Measurements from ENCODE around the gene MAN1C1. TPM values are rescaled to one million over a fixed set of nuclear protein-coding genes. Genes with fewer than 3 reads are reported as not detected.

MAN1C1 gene
- total RNA-seq, 1 donor from 2014 or later = 5.4 TPM

DNA sequence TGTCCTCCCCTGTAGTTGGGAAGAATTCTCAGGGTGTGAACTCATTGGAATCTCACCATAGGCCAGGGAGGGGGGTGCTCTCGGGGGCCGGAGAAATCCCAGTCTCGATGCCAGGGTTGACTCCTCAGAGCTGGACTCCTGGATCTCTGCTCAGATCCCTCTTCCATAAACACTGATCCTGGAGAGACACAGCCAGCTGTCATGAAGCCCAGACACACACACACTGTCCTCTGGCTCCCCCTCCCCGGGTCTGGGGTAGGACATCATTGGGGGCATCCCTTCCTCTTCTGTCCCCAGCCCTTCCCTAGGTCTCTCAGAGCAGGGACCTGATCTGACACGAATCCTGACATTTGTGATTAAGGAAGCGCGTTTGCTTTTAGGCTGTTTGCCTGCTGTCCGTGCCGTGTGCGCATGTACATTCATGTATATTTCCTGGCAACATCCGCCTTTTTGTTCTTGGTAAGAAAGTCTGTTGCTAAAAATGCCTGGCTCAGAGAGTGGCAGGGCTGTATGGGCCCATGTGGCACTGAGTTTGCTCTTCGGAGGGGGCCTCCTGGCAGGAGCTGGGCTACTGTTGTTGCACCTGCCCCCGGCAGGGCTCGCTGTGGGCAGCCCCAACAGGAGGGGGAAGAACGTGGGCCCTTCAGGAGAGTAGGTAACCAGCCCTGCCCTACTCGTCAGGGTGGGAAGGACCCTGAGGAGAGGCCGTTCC lies 138.0 kb downstream of the MAN1C1 start:
- Mint-ChIP-seq H3K4me3 (ENCODE audit: unreplicated experiment) (no peak overlapping the region), H3K9me3 (ENCODE audit: unreplicated experiment) (peaks cover 6% of the 10 kb centered on the region), H3K27me3 (ENCODE audit: unreplicated experiment) (peaks cover 3% of the 10 kb centered on the region), H3K4me1 (ENCODE audit: low read depth, unreplicated experiment) (peaks cover 10% of the 10 kb centered on the region), H3K27ac (ENCODE audit: unreplicated experiment) (no peak overlapping the region), H3K36me3 (ENCODE audit: unreplicated experiment) (peaks cover 6% of the 10 kb centered on the region)
- TF ChIP-seq, protein P1, sequence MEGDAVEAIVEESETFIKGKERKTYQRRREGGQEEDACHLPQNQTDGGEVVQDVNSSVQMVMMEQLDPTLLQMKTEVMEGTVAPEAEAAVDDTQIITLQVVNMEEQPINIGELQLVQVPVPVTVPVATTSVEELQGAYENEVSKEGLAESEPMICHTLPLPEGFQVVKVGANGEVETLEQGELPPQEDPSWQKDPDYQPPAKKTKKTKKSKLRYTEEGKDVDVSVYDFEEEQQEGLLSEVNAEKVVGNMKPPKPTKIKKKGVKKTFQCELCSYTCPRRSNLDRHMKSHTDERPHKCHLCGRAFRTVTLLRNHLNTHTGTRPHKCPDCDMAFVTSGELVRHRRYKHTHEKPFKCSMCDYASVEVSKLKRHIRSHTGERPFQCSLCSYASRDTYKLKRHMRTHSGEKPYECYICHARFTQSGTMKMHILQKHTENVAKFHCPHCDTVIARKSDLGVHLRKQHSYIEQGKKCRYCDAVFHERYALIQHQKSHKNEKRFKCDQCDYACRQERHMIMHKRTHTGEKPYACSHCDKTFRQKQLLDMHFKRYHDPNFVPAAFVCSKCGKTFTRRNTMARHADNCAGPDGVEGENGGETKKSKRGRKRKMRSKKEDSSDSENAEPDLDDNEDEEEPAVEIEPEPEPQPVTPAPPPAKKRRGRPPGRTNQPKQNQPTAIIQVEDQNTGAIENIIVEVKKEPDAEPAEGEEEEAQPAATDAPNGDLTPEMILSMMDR (IDR thresholded peaks at IDR 0.05; ENCODE audit: partially characterized antibody, unreplicated experiment) = no peak
- DNase-seq = no peak

DNA sequence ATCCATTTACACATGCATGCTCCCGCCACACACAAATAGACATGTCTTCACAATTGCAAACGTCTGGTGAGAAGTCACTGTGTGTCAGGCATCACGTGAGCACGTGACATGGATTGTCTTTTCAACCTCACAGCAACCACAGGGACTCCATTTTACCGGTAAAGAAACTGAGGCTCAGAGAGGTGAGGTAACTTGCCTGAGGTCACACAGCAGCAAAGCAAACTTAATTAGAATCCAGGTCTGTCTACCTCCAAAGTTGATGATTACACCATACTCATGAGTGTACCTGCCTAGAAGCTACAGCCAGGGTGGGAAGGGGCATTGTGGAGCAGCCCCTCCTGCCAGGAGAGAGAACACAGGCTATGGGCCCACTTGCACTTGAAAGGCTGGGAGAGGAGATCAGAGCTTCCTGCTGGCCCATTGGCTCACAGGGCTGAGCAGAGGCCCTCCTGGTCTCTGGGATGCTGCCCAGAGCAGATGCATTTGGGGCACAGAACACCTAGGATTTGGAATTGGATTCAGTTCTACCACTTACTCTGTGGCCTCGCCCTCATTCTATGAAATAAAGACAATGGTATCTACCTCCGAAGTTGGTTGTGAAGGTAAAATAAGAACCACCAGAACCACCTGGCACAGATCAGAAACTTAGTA lies 139.0 kb downstream of the MAN1C1 start:
- H3K27me3 Mint-ChIP-seq (ENCODE audit: unreplicated experiment) = peaks cover 3% of the 10 kb centered on the region
- H3K36me3 Mint-ChIP-seq (ENCODE audit: unreplicated experiment) = peaks cover 6% of the 10 kb centered on the region
- H3K9me3 Mint-ChIP-seq (ENCODE audit: unreplicated experiment) = peaks cover 6% of the 10 kb centered on the region
- no peak overlapping the region for H3K27ac Mint-ChIP-seq (ENCODE audit: unreplicated experiment)
- no peak for DNase-seq
- TF ChIP-seq, protein P1 (IDR thresholded peaks at IDR 0.05; ENCODE audit: partially characterized antibody, unreplicated experiment) = no peak
- no peak overlapping the region for H3K4me3 Mint-ChIP-seq (ENCODE audit: unreplicated experiment)
- peaks cover 10% of the 10 kb centered on the region for H3K4me1 Mint-ChIP-seq (ENCODE audit: low read depth, unreplicated experiment)

GRCh38 chr1:25756215-25756614 lies 139.6 kb downstream of the MAN1C1 start:
- TF ChIP-seq, protein P1 (IDR thresholded peaks at IDR 0.05; ENCODE audit: partially characterized antibody, unreplicated experiment) = no peak
- Mint-ChIP-seq H3K4me1 (ENCODE audit: low read depth, unreplicated experiment) (peaks cover 10% of the 10 kb centered on the region), H3K36me3 (ENCODE audit: unreplicated experiment) (peaks cover 1% of the 10 kb centered on the region), H3K27me3 (ENCODE audit: unreplicated experiment) (peaks cover 3% of the 10 kb centered on the region), H3K9me3 (ENCODE audit: unreplicated experiment) (peaks cover 2% of the 10 kb centered on the region), H3K4me3 (ENCODE audit: unreplicated experiment) (no peak overlapping the region), H3K27ac (ENCODE audit: unreplicated experiment) (no peak overlapping the region)
- no peak for DNase-seq

- no peaks in the 10 kb centered on the region for H3K36me3 Mint-ChIP-seq (ENCODE audit: unreplicated experiment)
- H3K4me1 Mint-ChIP-seq (ENCODE audit: low read depth, unreplicated experiment) = peaks cover 10% of the 10 kb centered on the region
- peaks cover 2% of the 10 kb centered on the region for H3K9me3 Mint-ChIP-seq (ENCODE audit: unreplicated experiment)
- no peak overlapping the region for H3K4me3 Mint-ChIP-seq (ENCODE audit: unreplicated experiment)
- no peak overlapping the region for H3K27ac Mint-ChIP-seq (ENCODE audit: unreplicated experiment)
- H3K27me3 Mint-ChIP-seq (ENCODE audit: unreplicated experiment) = peaks cover 2% of the 10 kb centered on the region
- TF ChIP-seq, protein P1 (IDR thresholded peaks at IDR 0.05; ENCODE audit: partially characterized antibody, unreplicated experiment) = no peak
- DNase-seq = no peak
Measured at GRCh38 chr1:25757151-25757845, 140.7 kb downstream of the MAN1C1 start.

GRCh38 chr1:25757846-25758185 lies 141.2 kb downstream of the MAN1C1 start:
- Mint-ChIP-seq H3K27me3 (ENCODE audit: unreplicated experiment) (peaks cover 1% of the 10 kb centered on the region), H3K27ac (ENCODE audit: unreplicated experiment) (no peak overlapping the region), H3K36me3 (ENCODE audit: unreplicated experiment) (no peaks in the 10 kb centered on the region), H3K4me1 (ENCODE audit: low read depth, unreplicated experiment) (peaks cover 10% of the 10 kb centered on the region), H3K4me3 (ENCODE audit: unreplicated experiment) (no peak overlapping the region), H3K9me3 (ENCODE audit: unreplicated experiment) (peaks cover 2% of the 10 kb centered on the region)
- TF ChIP-seq, protein P1 (IDR thresholded peaks at IDR 0.05; ENCODE audit: partially characterized antibody, unreplicated experiment) = no peak
- DNase-seq = no peak
